Gastroesophageal sphincter (tissue), 4 donors: ENCODE results near the gene TRIM72. TPM values are rescaled to one million over a fixed set of nuclear protein-coding genes. Genes with fewer than 3 reads are reported as not detected.

Experiments used
- ATAC-seq: fragments of 150-250 bp; one replicate; pipeline ENCODE4 v1.9.1; 2016; ENCODE audit warnings: mild to moderate bottlenecking, moderate library complexity
- H3K27ac ChIP-seq, 4 donors: fragments of 200-600 bp; sonication (generic) in 3 of 4; 1 replicate in 3 of 4; 2 replicates in 1 of 4; pipeline ENCODE4 v1.5.1; 2016 to 2019
- H3K27me3 ChIP-seq: fragments of 200-600 bp; sonication (generic); one replicate; pipeline ENCODE4 v1.5.1; 2019
- H3K36me3 ChIP-seq, 2 donors: fragments of 200-600 bp; sonication (generic); one replicate each; pipeline ENCODE4 v1.5.1; 2019; ENCODE audit warnings: control low read depth in 1 of 2
- H3K4me1 ChIP-seq, 3 donors: fragments of 200-600 bp; sonication (generic); 1 replicate in 2 of 3; 2 replicates in 1 of 3; pipeline ENCODE4 v1.5.1; 2016 to 2019; ENCODE audit warnings: control low read depth in 2 of 3
- H3K4me3 ChIP-seq, 2 donors: fragments of 200-600 bp; sonication (generic); one replicate each; pipeline ENCODE4 v1.5.1; 2019; ENCODE audit warnings: mild to moderate bottlenecking in 1 of 2, moderate library complexity in 1 of 2
- H3K9me3 ChIP-seq, 3 donors: fragments of 200-600 bp; sonication (generic); one replicate each; pipeline ENCODE4 v1.5.1; 2017 to 2019; ENCODE audit warnings: control low read depth in 2 of 3
- CTCF ChIP-seq, 4 experiments: fragments of 200-600 bp in 2 of 4; fragments of 450-650 bp in 2 of 4; sonication (generic) in 1 of 4; IDR thresholded peaks; one replicate each; pipeline ENCODE4 v1.5.1; 2017 to 2019; ENCODE audit warnings: antibody characterized with exemption in 4 of 4, mild to moderate bottlenecking in 2 of 4, moderate library complexity in 2 of 4
- EP300 ChIP-seq: sonication (generic); formaldehyde crosslinking; IDR thresholded peaks from one replicate; pipeline ENCODE4 v1.6.1; 2017; ENCODE audit warnings: antibody characterized with exemption, mild to moderate bottlenecking
- POLR2A ChIP-seq, 2 donors: fragments of 450-650 bp; IDR thresholded peaks; one replicate each; pipeline ENCODE4 v1.6.1; 2017; ENCODE audit warnings: antibody characterized with exemption in 2 of 2, mild to moderate bottlenecking in 2 of 2, moderate library complexity in 1 of 2
- POLR2AphosphoS5 ChIP-seq: sonication (generic); formaldehyde crosslinking; IDR thresholded peaks from one replicate; pipeline ENCODE4 v1.6.1; 2017; ENCODE audit warnings: antibody characterized with exemption
- WGBS, 2 donors: methylation state at CpG; one replicate each; pipeline ENCODE4 v1.1.5; 2018; ENCODE audit warnings: low coverage in 1 of 2; 5-methylcytosine and 5-hydroxymethylcytosine counted together
- total RNA-seq, 4 donors: library from RNA; depleted of rRNA; stranded (reverse); fragments of >200 nt; gene quantifications; one replicate each; pipeline ENCODE4 v1.1.0, GENCODE V29; 2016

TRIM72 gene
- total RNA-seq, 4 donors from 2014 or later, result under 0.01 to 0.08 TPM; not detected in 2

DNA sequence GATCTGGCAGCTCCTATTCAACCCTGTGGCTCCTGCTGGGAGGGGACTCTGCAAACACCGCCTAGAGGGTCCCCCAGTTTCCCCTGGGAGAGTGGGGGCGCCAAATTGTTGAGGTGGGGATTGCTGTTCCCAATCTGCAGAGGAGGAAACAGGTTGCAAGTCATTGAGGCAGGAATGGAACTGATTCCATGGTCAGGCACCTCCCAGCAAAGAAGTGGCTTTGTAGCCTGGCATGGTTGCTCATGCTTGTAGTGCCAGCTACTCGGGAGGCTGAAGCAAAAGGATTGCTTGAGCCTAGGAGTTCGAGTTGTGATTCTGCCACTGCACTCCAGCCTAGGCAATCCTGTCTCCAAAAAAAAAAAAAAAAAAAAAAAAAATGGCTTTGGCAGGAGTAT is 3.2 kb downstream of the TRIM72 start:
- WGBS, 2 donors, result 23 to 49% methylated on average over 2 of the region's 4 CpGs
- TF ChIP-seq POLR2AphosphoS5 (no peak), EP300 (no peak)

GRCh38 chr16:31219154-31219741 is 5.3 kb downstream of the TRIM72 start:
- no peaks in the 10 kb centered on the region for H3K9me3 ChIP-seq
- H3K4me1 ChIP-seq, result peaks cover 0 to 29% (median 24%) of the 10 kb centered on the region in 3 donors
- H3K4me3 ChIP-seq, result no peak overlapping the region
- 80 to 81% methylated on average over 3 to 4 of the region's 15 CpGs for WGBS, 2 donors
- TF ChIP-seq CTCF (IDR thresholded peaks at IDR 0.05) (no peak), EP300 (no peak), POLR2A (IDR thresholded peaks at IDR 0.05) (no peak), POLR2AphosphoS5 (no peak)
- H3K27ac ChIP-seq, result no peak overlapping the region
- no peaks in the 10 kb centered on the region for H3K36me3 ChIP-seq
- peaks cover 86% of the 10 kb centered on the region for H3K27me3 ChIP-seq
- ATAC-seq, result no peak

More for the DNA sequence above, 3.2 kb downstream of the TRIM72 start:
- Histone ChIP-seq H3K27ac (no peak overlapping the region), H3K4me3 (peak overlapping the region in 1 of 2 donors; percentile 54), H3K36me3 (no peaks in the 10 kb centered on the region), H3K9me3 (no peaks in the 10 kb centered on the region), H3K4me1 (peaks cover 0 to 29% (median 24%) of the 10 kb centered on the region in 3 donors), H3K27me3 (peaks cover 91% of the 10 kb centered on the region)
- no peak for ATAC-seq

DNA sequence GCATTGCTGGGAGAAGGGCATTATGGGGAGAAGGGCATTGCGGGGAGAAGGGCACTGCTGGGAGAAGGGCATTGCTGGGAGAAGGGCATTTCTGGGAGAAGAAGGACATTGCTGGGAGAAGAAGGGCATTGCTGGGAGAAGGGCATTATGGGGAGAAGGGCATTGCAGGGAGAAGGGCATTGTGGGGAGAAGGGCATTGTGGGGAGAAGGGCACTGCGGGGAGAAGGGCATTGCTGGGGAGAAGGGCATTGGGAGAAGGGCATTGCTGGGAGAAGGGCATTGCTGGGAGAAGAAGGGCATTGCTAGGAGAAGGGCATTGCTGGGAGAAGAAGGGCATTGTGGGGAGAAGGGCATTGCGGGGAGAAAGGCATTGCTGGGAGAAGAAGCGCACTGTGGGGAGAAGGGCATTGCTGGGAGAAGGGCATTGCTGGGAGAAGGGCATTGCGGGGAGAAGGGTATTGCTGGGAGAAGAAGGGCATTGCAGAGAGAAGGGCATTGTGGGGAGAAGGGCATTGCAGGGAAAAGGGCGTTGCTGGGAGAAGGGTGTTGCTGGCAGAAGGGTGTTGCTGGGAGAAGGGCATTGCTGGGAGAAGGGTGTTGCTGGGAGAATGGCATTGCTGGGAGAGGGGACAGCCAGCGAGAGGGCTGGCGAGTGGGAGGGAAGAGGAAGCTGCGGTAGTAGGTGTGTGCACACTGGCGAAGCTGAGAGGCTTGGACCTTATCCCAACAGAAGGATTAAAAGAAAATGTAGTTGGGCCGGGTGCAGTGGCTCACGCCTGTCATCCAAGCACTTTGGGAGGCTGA is 7.6 kb downstream of the TRIM72 start:
- ATAC-seq, result no peak
- H3K4me1 ChIP-seq, result peaks cover 0 to 6% (median 5%) of the 10 kb centered on the region in 3 donors

GRCh38 chr16:31223044-31223443 is 9.1 kb downstream of the TRIM72 start:
- no peak for ATAC-seq
- no peaks in the 10 kb centered on the region for H3K36me3 ChIP-seq
- no peak overlapping the region for H3K4me3 ChIP-seq
- no CpG with 5 or more reads among the region's 5 CpGs for WGBS, 2 donors
- TF ChIP-seq POLR2AphosphoS5 (no peak), EP300 (no peak), POLR2A (IDR thresholded peaks at IDR 0.05) (no peak), CTCF (IDR thresholded peaks at IDR 0.05) (no peak)
- H3K27ac ChIP-seq, result no peak overlapping the region
- H3K9me3 ChIP-seq, result no peaks in the 10 kb centered on the region
- H3K4me1 ChIP-seq, result no peaks in the 10 kb centered on the region
- H3K27me3 ChIP-seq, result peaks cover 48% of the 10 kb centered on the region

More for the DNA sequence above, 7.6 kb downstream of the TRIM72 start:
- TF ChIP-seq POLR2AphosphoS5 (no peak), CTCF (IDR thresholded peaks at IDR 0.05) (no peak), POLR2A (IDR thresholded peaks at IDR 0.05) (no peak), EP300 (no peak)
- H3K27ac ChIP-seq, result no peak overlapping the region
- peaks cover 63% of the 10 kb centered on the region for H3K27me3 ChIP-seq
- WGBS, 2 donors, result 69 to 78% methylated on average over 5 to 12 of the region's 12 CpGs
- H3K4me3 ChIP-seq, result no peak overlapping the region
- no peaks in the 10 kb centered on the region for H3K9me3 ChIP-seq
- no peaks in the 10 kb centered on the region for H3K36me3 ChIP-seq

- H3K27ac ChIP-seq, result no peak overlapping the region
- no peak overlapping the region for H3K4me3 ChIP-seq
- no peaks in the 10 kb centered on the region for H3K36me3 ChIP-seq
- H3K4me1 ChIP-seq, result no peaks in the 10 kb centered on the region
- no peak for ATAC-seq
- H3K27me3 ChIP-seq, result peaks cover 38% of the 10 kb centered on the region
- WGBS, 2 donors, result 88 to 96% methylated on average over 4 to 21 of the region's 80 CpGs
- no peaks in the 10 kb centered on the region for H3K9me3 ChIP-seq
- TF ChIP-seq CTCF (IDR thresholded peaks at IDR 0.05), result no peak
- no peak for TF ChIP-seq POLR2A (IDR thresholded peaks at IDR 0.05)
- no peak for TF ChIP-seq POLR2AphosphoS5
- TF ChIP-seq EP300, result no peak
Measured at GRCh38 chr16:31224092-31224955, 10.4 kb downstream of the TRIM72 start.
